ENCODE measurements around the gene PTGS1.
"Not testable (repeated sequence)": the region's sequence is repeated elsewhere in the genome, so short reads cannot be mapped to it uniquely, and the experiment has no call there.

Gene PTGS1

GRCh38 chr9:122370869-122371755 is at the start of gene PTGS1:
Gene PTGS1, plus strand, starts transcription at chr9:122371024. Its CDS starts 61 bp downstream, at chr9:122371085.
- no peak for DNase-seq

- no peak for DNase-seq
Observed at GRCh38 chr9:122322553-122322952, 48.3 kb upstream of the PTGS1 start.

GRCh38 chr9:122324665-122325064 is 46.2 kb upstream of the PTGS1 start:
- DNase-seq = not testable (repeated sequence)

- DNase-seq = no peak
Observed at GRCh38 chr9:122325124-122325523, 45.7 kb upstream of the PTGS1 start.

- DNase-seq = no peak
Observed at GRCh38 chr9:122327175-122327574, 43.6 kb upstream of the PTGS1 start.

GRCh38 chr9:122329597-122329996 is 41.2 kb upstream of the PTGS1 start:
- no peak for DNase-seq

GRCh38 chr9:122330466-122330865 is 40.4 kb upstream of the PTGS1 start:
- not testable (repeated sequence) for DNase-seq

GRCh38 chr9:122331523-122331927 is 39.3 kb upstream of the PTGS1 start:
- DNase-seq = no peak

- DNase-seq = no peak
Observed at GRCh38 chr9:122332083-122332482, 38.7 kb upstream of the PTGS1 start.

GRCh38 chr9:122332644-122333043 is 38.2 kb upstream of the PTGS1 start:
- no peak for DNase-seq

GRCh38 chr9:122333169-122333808 is 37.5 kb upstream of the PTGS1 start:
- DNase-seq = no peak

GRCh38 chr9:122334916-122335315 is 35.9 kb upstream of the PTGS1 start:
- DNase-seq = no peak

GRCh38 chr9:122336189-122336588 is 34.6 kb upstream of the PTGS1 start:
- no peak for DNase-seq

GRCh38 chr9:122336866-122337555 is 33.8 kb upstream of the PTGS1 start:
- no peak for DNase-seq

GRCh38 chr9:122337556-122337929 is 33.3 kb upstream of the PTGS1 start:
- DNase-seq = no peak

- DNase-seq = peak; percentile 19
Observed at GRCh38 chr9:122338536-122338935, 32.3 kb upstream of the PTGS1 start.

GRCh38 chr9:122338994-122339393 is 31.8 kb upstream of the PTGS1 start:
- DNase-seq = peak; percentile 33

- peak; percentile 26 for DNase-seq
Observed at GRCh38 chr9:122339579-122339978, 31.2 kb upstream of the PTGS1 start.

GRCh38 chr9:122340161-122340560 is 30.7 kb upstream of the PTGS1 start:
- DNase-seq = no peak

- peak; percentile 18 for DNase-seq
Observed at GRCh38 chr9:122342323-122343050, 28.3 kb upstream of the PTGS1 start.

- no peak for DNase-seq
Observed at GRCh38 chr9:122346478-122347347, 24.1 kb upstream of the PTGS1 start.
